Hepatic stellate cell (primary cell): ENCODE data around the gene DAND5.

Experiments
- DNase-seq: peaks from one replicate; pipeline ENCODE4 v3.0.0; 2011; ENCODE audit warnings: low spot score

Gene DAND5

DNA sequence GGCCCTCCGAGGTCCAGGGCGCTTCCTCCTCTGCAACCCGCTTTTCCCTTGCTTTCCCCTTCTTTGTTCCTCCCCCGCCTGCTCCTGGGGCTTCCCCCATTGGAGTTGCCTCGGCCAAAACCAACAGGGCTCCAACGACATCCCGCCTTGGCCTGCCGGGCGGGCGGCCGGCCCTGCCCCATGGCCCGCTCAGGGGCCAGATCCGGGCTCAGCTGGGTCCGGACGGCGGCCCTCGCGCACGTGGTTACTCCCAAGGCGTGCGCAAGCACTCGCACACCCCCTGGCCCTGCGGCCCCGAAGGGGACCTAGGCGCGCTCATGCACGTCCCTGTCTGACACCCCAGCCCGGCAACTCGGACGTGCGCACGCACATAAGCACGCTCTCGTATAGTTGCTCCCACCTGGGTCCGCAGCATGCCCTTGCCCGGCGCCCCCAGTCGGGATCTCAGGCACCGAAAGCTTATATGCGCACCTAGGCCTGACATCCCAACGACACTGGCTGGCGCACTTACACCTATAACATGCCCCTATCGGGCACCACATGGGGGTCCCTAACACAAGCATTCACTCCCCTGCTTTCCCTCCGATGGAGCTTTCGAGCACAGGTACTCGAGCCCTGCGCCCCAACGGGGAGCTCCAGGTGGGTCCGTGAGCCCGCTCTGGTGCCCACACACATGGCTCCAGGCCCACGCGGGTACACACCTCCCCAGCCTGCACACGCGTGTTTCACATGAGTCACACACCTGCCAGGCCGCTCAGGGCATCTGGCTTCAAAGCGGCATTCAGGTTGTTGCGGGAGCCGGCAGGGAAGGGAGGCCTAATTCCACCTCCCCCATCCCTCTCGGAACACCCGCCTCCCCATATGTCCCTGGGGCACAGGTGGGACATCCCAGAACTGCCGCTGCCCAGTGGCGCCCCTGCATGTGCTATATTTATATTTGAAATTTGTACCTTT is 40.9 kb downstream of the DAND5 start:
- no peak for DNase-seq

DNA sequence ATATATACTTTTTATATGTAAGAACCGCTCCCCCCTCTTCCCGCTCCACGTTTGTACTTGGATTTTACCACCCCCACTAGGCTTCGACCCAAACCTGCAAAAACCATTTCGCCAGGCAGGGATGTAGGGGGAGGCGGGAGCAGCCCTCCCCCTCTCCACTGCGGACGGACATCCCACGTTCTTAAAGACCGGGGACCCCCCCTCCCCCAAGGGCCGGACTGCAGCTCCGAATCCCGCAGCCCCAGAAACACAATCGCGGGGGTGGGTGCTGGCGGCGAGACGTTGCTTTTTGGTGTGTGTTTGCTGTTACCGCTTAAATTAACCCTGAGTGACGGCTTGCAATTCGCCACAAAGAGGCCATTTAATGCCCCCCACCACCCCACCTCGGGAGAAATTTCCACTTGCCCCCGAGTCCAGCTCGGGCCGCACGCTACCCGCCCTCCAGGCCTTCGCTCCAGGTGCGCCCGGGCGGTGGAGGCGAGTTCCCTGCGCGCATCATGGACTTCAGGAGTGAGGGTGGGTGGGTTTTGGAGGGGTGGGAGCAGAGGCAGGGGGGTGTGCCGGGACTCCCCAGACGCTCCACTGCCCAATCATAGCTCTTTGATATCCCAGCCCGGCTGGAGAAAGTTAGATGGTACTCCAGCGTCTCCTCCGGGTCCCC is 41.7 kb downstream of the DAND5 start:
- no peak for DNase-seq

DNA sequence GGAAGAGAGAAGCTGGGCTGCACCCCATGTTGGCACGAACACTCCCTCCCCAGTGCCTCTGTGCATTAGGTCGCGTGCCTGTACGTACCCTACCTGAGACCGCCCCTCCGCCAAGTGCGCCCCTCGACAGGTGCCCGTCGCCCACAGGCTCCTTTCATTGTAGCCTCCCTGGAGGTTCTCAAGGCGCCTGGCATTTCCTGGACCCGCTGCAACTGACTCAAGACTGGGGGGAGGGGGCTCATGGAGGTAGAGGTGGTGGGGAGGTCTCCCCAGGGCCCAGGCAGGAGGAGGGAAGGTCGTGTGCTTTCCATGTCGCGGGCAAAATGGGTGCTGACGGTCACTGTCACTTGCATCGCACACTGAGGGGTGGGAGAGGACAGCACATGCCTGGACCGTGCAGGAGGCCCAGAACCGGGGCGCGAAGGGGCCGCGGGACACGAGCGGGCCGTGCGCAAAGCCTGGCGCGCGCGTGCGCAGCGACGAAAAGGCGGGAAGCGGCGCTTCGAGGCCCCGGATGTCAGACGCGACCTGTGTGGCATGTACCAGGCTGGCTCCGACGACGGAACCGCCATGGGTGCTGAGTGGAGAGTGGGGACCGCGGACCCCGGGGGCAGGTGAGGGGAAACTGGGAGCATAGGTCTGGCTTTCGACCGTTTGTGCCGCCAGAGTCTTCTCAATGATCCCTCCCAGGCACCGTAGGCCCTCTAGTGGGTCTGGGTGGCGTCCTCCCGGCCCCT is 42.4 kb downstream of the DAND5 start:
- no peak for DNase-seq

DNA sequence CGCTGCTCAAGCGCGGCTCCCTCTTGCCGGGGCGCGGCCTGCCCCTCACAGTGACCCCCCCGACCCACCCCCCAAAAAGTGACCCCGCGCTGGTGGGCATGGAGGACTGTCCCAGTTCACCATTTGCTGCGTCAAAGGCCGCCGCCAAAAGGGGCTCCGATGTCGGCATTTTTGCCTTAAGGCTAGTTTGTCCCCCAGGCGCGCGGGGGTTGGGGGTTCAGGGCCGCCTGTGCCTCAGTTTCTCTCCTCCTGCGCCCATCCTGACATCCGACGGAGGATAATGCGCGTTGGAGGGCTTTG is 43.0 kb downstream of the DAND5 start:
- DNase-seq, result no peak

DNA sequence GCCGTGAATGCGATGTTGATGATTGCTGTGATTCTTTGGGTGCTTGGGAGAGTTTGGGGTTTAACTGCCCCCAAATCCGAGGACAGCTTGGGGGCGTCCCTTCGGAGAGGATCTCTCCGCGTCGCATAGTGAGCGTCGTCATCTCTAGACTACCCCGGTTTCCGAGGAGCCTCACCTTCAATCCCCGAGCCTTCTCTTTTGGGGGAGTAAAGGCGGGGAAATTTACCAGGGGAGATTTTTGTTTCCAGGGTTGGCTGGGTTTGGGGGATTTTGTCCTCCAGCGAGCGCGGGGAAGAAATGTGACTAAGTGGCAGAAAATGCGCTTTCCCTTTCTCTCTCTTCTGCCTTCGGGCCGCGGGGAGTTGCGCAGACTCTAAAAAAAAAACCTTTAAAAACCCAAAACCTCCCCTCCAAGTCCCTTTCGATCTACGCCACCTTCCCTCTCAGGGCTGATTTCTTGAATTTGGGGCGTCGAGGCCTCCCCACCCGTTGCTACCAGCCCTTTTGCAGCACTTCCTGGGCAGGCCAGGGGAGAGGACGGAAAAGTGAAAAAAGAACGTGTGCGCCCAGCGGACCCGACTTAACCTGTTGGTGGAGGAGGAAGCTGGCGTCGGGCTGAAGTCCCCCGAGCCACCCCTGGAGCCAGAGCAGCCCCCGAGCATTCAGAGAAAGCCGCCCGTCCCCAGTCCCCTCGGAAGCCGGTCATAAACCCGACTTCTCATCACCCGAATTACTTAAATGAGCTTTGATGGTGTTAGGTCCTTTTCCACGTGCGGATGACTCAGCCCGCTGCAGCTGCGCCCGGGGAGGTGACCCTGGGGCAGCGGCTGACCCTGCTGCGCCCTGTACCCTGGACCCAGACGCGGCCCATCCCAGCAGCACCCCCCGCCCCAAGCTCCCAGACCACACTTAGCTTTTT is 43.6 kb downstream of the DAND5 start:
- DNase-seq, result peak; percentile 64

DNA sequence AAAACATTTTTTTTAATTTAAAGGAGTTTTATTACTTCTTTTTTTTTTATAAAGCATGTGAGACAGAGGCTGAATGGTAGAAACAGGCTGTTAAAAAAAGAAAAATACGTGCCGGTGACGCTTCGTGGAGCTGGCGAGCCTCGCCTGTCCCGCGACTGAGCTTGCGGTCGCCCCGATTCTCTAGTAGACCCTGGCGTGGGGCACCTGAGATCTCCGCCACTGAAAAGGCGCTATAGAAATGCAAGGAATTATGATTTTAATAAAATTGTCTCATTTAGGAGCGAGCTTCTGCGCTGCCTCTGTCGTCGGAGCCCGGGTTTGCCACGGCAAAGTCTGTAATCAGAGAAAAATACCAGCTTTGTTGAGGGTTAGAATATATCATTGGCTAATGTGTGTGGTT is 44.3 kb downstream of the DAND5 start:
- no peak for DNase-seq

DNA sequence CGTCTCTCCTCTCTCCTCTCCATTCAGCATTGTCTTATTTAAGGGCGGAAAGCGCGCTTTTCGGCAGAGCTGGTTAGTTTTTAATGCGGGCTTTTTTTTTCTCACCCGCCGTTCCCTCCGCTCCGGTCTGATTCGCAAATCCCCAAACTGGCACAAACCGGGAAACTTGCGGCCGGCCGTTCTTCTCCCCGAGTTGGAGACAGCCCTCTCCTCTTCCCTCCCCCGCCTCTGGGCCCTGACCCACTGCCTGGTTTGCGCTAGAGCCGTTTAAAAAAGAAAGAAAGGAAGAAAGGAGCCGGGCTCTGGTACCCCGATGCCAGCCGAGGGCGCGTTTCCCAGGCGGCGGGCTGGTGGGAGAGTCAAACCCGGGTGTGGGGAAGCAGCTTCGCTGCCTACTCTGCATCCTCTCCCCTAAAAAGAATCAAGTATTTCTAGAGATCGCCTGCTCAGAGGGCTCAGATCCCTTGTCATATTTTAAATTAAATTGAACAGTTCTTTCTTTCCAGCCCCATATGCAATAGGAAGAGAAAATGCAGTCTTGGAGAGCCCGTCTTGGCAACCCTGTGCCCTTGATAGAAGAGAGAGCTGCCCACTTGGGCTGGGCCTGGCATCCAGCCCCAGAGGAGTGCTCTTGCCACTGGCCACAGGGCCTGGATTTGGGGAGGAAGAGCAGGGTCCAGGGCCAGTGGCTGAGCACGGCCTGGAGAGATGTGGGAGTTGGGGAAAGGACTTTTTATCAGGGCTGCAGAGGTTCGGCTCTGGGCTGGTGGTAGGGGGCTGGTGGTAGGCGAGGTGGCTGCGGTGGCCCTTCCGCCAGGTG is 44.9 kb downstream of the DAND5 start:
- no peak for DNase-seq

DNA sequence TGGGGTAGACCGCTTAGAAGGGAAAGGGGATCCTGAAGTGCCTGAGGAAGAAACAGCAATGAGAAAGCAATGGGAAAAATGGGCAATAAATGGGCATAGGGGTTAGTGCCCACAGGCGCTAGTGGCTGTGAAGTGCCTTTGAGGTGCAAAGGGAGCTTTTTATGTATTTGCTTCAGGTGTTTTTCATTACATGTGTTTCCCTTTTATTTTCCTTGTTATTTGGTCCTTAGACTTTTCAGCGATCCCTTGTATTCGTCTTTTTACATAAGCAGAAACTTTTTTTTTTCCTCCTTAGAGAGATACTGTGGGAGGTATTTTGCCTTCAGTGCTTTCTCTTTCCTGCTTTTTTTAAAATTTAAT is 45.5 kb downstream of the DAND5 start:
- DNase-seq, result no peak

DNA sequence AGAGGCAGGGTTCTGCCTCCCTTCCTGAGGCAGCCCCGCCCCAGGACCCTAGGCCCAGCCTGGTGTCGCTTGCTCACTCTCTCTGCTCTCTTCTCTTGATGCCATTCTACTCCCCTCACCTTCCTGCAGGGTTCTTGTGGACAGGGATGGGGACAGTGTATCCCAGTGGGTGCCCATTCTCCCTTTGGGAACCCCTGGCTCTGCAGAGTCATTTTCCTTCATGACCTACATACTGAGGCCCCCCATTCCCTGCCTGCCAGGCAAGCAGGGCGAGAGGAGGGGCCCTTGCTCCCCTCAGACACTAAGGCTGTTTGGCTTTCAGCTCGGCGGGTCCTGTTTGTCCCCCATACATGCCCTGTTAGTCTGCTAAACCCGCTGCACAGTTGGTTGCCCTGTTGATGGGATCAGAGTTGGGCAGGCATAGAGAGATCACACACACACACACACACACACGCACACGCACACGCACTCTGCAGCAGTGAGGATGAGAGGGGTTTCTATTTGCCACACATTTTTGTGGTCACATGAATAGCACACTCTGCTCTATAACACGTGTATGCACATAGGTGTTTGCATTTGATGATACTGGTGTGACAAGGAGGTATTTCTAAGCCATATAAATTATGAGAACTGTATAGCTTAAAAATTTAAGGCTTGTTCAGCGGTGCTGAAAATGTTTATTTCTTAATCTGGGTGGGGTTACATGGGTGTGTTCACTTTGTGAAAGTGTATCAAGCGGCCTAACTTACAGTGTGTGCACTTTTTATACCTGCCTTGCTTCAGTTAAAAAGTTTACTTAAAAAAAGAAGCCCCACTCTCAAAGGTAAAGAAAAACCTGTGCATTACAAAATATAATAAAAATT is 46.2 kb downstream of the DAND5 start:
- no peak for DNase-seq

DNA sequence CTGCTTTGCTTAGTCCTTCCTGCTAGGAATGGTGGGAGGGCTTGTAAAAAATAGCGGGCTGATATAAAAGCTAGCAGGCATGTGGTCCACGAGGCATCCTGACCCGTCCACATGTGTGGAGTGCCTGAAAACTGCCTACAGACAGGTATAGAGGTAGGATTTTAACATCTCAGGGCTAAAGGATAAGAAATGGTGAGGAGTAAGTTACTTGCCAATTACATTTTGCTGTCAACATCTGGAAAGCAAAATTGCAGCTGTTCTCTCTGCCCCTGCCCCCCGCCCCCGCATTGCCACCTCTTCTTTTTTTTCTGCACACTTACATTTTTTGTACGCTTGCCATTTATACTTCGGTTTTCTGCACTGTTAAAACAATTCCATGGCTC is 46.9 kb downstream of the DAND5 start:
- no peak for DNase-seq

DNA sequence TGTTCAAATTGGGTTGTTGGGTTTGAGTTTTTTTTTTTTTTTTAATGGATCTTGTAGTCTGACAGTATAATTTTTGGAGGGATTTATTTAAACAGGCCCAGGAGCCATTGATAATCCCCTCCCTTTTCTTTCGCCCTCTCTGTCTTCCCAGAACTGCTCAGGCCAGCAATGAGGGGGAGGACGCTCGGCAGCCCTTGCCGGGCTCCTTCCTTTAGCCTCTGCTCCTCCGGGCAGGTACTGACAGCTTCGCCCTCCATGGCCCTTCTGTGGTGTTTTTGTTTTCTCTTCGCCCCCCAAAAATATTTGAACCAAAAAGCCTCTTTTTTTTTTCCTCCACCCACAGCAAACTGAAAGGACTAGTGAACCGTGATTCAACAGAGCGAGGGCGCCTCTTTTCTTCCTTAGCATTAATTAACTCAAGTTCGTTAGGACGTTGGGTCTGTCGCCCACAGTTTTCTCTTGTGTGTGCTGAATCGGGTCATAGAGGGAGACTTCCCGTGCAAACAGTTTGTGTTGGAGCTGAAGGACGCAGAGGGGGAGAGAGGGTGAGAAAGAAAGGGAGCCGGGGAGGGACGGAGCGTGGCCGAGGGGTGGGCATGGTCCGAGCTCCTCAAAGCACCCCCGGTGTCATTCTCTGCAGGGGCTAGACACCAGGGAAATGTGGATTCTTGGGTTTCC is 47.4 kb downstream of the DAND5 start:
- no peak for DNase-seq

DNA sequence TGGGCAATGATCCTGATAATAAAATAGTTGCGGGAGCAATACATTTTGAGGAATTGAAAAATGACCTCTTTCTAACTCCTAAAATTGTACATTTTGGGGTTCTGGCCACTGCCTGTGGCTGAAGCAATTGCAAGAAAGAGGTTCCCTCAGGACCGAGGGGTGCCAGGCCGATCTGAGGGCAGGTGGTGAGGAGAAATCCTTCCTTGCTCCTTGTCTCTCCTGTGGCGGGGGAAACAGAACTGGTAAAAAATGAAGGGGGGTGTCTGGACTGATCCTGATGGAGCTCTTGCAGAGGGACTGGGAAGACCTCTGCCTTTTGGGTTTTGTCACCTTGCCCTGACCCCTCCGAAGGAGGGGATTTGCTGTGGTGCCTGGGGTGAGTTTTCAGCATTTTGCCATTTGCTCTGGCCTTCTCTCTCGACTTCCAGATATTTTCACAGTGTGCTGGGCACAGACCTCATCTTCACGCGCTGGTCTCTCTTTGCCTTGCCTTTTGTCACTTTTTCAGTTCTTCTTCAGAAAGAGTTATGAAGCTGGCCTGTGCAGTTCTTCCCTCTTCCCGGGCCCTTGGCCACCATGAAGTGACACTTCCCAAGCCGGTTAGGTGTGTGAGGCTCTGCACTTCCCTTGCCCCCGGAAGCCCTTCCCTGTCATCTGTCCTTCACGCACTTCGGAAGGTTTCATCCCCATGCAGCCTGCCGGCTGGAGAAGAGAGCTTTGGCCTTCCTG is 48.1 kb downstream of the DAND5 start:
- DNase-seq, result no peak

DNA sequence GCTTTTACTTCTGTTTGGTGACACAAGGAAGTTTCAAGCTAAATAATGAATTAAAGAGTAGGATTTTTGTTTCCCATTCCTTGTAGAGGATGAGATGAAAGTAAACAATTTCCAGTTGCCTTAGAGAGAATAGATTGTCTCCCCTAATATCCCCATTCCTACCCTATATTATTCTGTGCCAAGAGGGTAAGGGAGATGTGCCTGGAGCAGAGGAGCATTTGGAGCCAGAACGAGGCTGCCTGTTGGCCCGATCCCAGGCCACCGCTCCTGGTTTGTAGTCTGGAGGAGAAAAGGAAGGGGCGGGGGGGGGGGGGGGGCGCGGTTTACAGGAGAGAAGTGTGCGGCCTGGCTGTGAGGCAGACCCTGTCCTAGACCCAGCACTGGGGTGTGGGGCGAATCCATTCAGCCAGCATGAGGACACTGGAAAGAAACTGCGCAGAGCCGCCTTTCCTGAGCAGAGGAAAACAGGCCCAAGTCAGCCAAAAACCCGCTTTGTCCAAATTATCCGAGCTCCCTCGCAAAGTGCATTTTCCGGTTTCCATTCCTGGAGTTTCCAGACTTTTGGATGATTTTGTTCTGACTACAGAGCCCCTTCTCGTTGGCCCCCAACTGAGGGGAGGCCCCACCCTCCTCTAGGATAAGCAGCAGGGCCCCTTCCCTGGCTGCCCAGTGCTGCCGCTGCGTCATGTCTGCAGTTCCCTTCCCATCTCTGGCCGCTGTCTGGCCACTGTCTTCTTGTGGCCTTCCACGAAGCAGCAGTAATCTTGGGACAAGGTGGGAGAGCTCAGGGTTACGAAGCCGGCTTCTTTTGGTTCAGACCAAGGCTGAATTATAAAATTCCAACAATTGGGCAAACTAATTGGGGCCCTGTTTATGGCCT is 48.9 kb downstream of the DAND5 start:
- peak; percentile 39 for DNase-seq

DNA sequence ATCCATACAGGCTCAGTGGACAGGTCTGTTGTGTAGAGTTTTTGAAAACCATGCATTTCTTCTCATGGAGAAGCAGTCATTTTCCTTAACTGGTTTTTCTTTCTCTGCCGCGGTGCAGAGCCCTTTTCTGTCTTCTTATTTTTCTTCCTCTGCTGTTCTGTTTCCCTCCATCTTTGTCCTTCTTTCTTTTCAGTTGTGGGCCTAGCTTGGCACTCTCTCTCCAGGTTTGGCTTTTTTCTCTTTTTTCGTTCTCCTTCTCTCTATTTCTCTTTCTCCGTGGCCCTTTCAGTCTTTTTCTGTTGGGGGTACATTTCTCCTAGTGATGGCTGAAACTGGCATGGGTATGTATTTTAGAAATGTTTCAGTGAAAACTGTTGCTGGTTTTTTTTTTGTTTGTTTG is 50.0 kb downstream of the DAND5 start:
- no peak for DNase-seq

DNA sequence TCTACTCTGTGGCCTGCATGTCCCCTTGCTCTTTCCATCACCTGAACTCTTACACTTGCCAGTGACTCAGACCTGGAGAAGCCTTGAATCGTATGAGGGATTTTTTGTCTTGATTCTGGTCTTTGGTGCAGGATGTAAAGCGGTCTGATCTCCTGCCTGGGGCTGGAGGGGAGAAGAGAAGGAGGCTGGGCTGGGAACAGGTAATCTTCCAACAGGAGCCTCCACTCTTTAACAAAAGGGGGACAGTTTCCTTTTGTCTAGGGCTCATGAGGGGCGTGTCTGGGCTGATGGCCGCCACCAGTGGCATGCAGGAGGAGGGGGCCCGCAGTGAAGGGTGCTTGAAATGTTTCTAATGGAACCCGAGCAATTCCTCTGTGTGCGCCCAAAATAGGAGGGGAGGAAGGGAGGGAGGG is 50.6 kb downstream of the DAND5 start:
- no peak for DNase-seq

DNA sequence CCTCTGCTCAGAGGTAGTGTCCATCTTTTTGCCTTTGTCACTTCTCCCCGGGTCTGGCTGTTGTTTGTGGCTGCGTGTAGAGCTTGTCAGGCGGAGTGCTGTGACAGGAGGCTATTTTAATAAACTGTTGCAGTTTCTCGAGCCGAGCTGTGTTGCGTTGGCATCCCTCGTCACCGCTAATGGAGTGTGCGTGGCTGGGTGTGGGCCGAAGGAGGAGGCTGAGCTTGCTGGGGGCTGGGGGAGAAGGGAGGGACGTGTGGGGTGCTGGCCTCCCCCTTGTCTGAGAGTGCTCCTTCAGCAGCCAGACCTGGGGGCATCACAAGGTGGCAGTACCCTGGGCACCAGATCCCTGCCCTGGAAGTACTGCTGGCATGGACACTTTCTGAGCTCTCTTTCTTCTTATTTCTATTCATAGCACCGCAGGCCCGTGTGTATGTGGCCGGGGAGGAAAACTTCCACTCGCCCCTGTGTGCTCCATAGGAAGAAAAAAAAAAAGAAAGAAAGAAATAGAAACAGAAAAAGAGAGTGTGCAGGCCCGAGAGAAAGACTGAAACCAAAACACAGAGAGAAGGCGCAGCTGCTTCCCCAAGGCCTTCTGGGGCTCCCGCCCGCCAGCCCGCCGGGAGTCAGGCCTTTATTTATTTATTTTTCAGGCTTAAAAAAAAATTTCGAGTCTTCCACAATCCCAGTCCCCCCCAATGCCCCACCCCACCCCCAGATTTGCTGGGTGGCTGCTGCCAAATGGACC is 52.9 kb downstream of the DAND5 start:
- peak; percentile 79 for DNase-seq
